Stimulated activated CD4-positive, alpha-beta T cell treated with anti-CD3 and anti-CD28 coated beads, Interleukin-15, amount 100 ng/mL, for 1 hour (primary cell): ENCODE measurements around the gene TTC8.
"Not testable (repeated sequence)": the region's sequence is repeated elsewhere in the genome, so short reads cannot be mapped to it uniquely, and the experiment has no call there.

Experiments used
- DNase-seq, 2 donors: peaks; one replicate each; pipeline ENCODE4 v3.0.0-alpha.2; 2020; ENCODE audit warnings: low read depth in 1 of 2, low spot score in 1 of 2

Gene TTC8

DNA sequence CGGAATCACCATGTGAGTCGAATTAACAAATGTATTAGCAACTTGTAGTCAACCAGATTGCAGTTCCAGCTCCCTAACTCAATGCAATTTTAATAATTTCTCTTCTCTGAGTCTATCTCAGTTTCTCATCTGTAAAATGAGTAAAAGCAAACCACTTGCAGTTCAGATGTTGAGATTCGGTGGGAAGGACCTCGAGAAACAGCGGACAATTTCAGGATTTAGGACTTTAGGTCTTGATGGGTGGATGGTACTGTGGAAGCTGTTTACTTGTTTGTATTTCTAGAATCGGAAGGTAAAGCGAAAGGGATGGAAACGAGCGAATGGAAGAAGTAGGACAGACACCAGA, 510 bp upstream of the TTC8 start:
- DNase-seq, result no peak

DNA sequence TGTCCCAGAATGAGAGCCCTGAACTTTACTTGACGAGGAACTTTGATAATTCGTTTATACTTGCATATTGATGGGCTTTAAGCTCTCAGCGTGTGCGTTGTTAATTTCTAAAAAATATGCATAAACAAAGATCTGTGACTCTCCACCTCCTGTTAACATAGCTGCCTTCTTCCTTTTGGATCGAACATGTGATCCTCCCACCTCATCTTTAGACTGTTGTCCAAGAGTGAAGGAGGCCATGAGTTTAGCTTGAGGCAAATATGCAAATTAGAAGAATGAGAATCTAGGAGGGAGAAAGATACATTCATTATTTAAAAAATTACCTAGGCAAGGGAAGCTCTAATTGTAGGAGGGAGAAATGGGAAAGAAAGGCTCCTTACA, 617 bp downstream of the TTC8 start:
- no peak for DNase-seq

DNA sequence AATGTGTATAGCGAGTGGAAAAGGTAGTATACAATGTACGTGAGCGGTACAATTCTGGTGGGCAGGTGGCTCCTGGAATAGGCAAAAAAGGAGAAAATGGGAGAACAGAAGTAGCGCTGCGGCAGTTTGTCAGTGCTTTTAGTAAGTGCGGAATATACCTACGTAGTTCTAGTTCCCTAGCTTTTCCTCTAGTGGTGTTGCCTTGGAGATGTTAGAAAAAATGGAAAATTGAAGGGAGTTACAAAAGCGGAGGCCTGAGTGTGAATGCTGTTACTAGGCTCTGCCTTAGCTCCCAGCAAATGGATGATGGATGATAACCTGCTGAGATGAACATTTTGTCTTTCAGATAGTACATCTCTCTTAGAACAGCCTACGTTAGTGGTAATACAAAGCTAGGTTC, 1.1 kb downstream of the TTC8 start:
- no peak for DNase-seq

DNA sequence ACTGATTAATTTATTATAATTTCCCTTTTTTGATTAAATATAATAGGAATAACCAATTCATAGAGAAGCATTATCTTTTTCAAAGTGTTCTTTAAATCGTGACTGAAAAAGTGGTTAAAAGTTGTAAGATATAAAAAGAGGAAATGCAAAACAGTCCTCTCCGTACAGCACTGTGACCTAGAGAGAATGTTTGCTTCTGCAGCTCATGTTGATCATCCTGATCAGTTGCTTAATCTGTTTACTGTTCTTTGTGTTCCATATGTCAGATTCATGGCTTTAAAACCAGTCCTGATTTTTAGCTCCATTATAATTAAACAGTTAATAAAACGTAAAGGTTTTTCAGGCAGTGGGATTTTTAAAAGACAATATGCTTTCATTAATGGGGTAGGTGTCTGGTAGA, 4.7 kb downstream of the TTC8 start:
- no peak for DNase-seq

GRCh38 chr14:88829685-88830302, 5.3 kb downstream of the TTC8 start:
- DNase-seq, result no peak

DNA sequence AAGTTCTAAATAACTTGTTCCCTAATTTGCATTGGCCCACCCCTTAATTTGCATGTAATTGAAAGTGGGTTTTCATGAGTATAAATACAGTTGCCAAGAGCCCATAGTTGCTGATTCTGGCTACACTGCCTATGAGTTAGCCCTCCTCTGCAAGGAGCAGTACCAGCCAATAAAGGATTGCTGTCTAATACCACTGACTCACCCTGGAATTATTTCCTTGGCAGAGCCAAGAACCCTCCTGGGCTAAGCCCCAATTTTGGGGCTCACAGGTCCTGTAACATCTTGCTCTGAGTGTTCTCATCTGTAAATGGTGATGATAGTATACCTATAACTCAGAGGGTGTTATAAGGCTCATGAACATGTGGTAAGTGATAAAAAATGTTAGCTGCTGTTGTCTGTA, 6.8 kb downstream of the TTC8 start:
- DNase-seq, result no peak

GRCh38 chr14:88834883-88835431, 10.5 kb downstream of the TTC8 start:
- no peak for DNase-seq

GRCh38 chr14:88835661-88836060, 11.2 kb downstream of the TTC8 start:
- no peak for DNase-seq

DNA sequence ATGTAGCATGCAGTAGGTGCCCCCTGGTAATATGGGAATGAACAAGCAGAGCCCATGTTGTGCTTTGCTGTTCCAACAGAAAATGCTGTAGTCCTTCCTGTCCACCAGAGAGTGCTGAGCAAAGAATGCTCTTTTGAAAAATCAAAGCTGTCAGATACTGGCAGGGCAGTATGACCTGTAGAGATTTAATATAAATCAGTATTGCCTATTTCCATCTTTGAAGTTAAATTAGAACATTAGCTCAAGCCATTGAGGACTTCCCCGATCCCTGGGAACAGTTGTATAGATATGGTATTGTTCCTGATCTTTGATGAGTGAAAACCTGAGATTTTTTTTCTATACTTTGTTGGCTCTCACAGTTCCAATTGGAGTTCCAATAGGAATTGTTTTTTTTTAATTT, 13.0 kb downstream of the TTC8 start:
- no peak for DNase-seq

DNA sequence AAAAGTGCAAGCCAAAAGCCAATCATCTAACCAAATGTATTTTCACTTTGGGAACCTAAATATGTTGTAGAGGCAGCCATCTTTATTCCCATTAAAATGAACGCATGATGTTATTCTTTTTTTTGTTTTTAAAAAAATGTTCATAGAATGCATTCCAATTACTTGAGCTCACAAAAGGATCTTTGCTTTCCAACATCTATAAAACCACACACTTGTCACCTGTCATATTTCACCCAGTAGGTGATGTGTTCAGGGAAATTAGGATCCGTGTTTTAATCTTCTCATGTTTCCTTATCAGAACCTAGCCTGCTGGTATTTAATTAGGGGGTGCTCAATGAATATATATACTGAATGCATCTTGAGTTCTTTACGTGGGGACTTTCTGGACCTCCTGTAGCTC, 13.6 kb downstream of the TTC8 start:
- DNase-seq, result no peak

GRCh38 chr14:88840926-88841325, 16.5 kb downstream of the TTC8 start:
- no peak for DNase-seq

DNA sequence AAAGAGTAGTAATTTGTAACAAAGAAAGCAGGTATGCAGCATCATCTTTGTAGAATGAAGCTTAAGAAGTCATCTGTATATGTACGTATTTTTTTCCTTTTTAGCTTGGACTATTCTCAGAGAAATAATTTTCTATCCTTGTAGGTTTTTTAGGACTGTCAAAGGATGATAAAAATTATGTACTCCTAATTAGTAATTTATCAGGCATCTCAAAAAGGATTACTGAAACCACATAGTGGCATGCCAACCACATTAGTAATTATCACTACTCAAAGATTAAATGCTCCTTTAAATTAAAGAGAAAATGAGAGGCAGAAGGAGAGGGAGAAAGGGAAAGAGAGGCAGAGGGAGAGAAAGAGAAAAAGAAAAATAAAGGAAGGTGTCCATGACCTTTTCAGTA, 17.3 kb downstream of the TTC8 start:
- DNase-seq, result no peak

DNA sequence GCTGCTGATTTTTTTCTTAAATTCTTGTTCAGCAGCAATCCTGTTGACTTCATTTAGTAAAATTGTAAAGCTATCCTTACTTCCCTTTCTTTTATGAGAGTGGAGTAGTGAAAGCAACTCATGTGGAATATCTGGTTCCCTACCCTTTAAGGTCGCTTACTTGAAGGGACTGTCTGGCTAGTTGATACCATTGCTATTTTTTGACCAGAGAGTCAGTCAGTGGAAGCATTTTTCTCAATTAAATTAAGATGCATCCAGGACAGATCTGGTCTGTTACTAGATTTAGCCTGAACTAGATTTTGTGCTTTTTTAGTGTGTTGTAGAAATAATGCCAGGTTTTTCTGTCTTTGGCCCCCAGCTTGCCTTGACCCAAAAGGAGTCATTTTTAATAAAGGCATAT, 18.0 kb downstream of the TTC8 start:
- DNase-seq, result no peak

GRCh38 chr14:88844980-88845491, 20.6 kb downstream of the TTC8 start:
- DNase-seq, result no peak

GRCh38 chr14:88848571-88848970, 24.1 kb downstream of the TTC8 start:
- DNase-seq, result no peak

DNA sequence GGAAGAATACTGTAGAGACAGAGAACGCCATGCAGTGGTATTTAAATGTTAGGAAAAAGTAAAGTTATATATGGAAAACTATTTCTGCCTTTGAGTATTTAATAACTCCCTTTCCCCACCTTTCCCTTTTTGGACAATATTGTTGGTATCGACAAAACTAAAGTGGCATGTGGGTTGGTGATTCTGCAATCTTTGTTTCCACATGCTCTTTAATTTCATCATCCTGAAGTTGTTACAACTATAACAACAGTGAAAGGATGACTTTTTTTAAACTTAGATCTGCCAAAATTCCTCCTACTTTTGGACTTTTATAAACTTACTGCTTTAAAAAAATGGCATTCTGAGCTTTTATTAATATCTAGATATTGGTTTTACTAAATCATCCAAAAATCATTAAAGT, 25.3 kb downstream of the TTC8 start:
- DNase-seq, result no peak

DNA sequence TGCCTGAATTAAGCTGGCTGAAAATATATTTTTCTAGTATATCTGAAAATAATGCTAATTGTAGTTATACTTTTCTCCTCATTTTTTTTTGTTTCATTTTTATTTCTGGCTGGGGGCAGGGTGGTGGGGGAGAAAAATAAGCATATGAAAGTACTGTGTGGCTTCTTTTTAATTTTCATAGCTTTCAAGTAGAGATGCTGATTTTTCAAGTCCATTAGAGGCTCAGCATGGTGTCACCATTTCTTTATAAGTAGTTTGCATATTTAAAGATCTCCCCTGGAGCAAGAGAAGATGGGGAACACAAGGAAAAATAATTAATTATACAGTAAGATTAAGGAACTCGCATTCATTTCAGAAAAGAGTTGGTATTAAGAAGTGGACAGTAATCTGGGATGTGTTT, 27.1 kb downstream of the TTC8 start:
- DNase-seq, result no peak

GRCh38 chr14:88852632-88853031, 28.2 kb downstream of the TTC8 start:
- no peak for DNase-seq

DNA sequence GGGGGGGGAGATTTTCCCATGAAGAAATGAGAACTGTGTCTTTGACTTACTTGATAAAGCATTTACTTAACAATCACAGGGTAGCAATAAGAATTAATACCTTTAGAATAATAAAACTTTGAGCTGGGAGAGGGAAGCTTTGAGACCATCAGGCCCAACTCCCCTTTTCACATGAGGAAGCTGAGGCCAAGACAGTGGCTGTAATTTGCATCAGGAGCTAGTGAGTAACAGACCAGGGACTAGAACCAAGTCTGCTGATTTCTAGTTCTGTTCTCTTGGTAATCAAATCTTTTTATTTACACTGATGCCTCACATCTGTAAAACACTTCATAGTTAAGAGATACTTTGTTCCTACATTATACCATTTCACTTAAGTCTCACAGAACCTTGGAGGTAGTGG, 28.7 kb downstream of the TTC8 start:
- no peak for DNase-seq

DNA sequence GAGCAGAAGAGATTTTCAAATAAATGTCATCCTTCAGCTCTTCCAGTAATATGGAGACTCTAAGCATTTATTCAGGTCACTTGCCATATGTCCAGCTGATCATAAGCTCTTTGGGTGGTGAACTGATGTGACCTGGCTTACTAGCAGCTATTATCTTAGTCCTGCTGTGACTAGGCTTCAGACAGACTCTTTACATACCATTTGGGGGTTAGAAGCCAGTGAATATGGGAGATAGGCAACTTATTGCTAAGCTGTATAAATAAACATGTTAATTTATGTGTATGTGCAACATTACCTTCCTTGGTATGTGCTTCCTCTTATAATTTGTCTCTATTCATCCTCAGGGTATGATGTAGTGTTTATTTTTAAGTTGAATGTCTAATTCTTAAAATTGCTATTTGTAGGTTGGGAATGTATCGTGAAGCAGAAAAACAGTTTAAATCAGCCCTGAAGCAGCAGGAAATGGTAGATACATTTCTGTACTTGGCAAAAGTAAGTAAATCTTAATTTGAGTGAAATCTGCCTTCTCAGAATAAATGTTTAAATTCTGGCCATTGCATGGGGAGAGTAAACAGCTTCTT, 32.4 kb downstream of the TTC8 start:
- no peak for DNase-seq

- DNase-seq, result not testable (repeated sequence)
Observed at GRCh38 chr14:88857861-88858260, 33.4 kb downstream of the TTC8 start.

GRCh38 chr14:88859118-88859517, 34.7 kb downstream of the TTC8 start:
- not testable (repeated sequence) for DNase-seq

DNA sequence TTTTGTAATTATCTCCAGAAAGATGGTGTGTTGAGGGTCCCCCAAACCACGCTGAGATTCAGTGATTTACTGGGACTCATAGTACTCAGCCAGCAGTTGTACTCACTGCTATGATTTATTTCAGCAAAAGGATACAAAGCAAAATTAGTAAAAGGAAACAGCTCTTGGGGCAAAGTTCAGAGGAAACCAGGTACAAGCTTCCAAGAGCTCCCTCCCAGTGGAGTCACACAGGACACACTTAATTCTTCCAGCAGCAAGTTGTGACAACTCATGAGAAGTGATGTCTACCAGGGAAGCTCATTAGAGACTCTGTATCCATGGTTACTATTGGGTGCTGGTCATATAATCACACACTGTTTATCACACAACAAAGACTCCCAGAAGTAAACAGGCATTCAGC, 38.7 kb downstream of the TTC8 start:
- DNase-seq, result no peak
